AG04450 (cell line): ENCODE measurements around the gene BTNL3. TPM values are rescaled to one million over a fixed set of nuclear protein-coding genes. Genes with fewer than 3 reads are reported as not detected.

Experiments
- CTCF ChIA-PET: fragments of 300-600, 350-600 bp; formaldehyde crosslinking; extraction: SDS; loops from one replicate; lab custom pipeline; 2022; ENCODE audit warnings: antibody characterized with exemption, inconsistent platforms; lab: Charles Lee
- POLR2A ChIA-PET: fragments of 350-600 bp; formaldehyde crosslinking; extraction: SDS; loops from one replicate; lab custom pipeline; 2021; ENCODE audit warnings: antibody characterized with exemption, inconsistent platforms; lab: Yijun Ruan, JAX
- DNase-seq: peaks from one replicate; pipeline ENCODE4 v3.0.0-alpha.2; 2011; ENCODE audit warnings: low read depth, low spot score
- H3K27ac ChIP-seq: one replicate; pipeline ENCODE4 v1.5.1; 2012; ENCODE audit warnings: low read depth, low read length, control low read depth
- H3K27me3 ChIP-seq: one replicate; pipeline ENCODE4 v1.6.0; 2012; ENCODE audit warnings: low read length; ENCODE audit not compliant: control insufficient read depth, insufficient read depth
- H3K4me3 ChIP-seq: 2 replicates; pipeline ENCODE4 v1.5.1; 2011; ENCODE audit warnings: mild to moderate bottlenecking, low read depth, low read length, control low read depth
- H3K9me3 ChIP-seq: 2 replicates; pipeline ENCODE4 v1.5.1; 2012; ENCODE audit warnings: low read length; ENCODE audit not compliant: control insufficient read depth, insufficient read depth
- CTCF ChIP-seq: IDR thresholded peaks from 2 replicates; pipeline ENCODE4 v1.5.1; 2011; ENCODE audit warnings: low read depth, low read length, control low read depth, inconsistent platforms
- polyA plus RNA-seq: library from polyadenylated mRNA; depleted of rRNA; stranded (reverse); fragments of >200 nt; gene quantifications from 2 replicates; pipeline ENCODE4 v1.2.3, GENCODE V29; 2011

The BTNL3 gene
- polyA plus RNA-seq, 1 experiment, result not detected

- H3K27me3 ChIP-seq, result no peaks in the 10 kb centered on the region
- no peak for TF ChIP-seq CTCF
- no peak for DNase-seq
- H3K4me3 ChIP-seq, result no peak overlapping the region
- ChIA-PET CTCF (no interaction called here), POLR2A (no interaction called here)
- H3K9me3 ChIP-seq, result peaks cover 25% of the 10 kb centered on the region
- H3K27ac ChIP-seq, result no peak overlapping the region
Observed at GRCh38 chr5:181020688-181021087, 32.0 kb downstream of the BTNL3 start.

GRCh38 chr5:181024245-181025064, 35.8 kb downstream of the BTNL3 start:
- peaks cover 34% of the 10 kb centered on the region for H3K9me3 ChIP-seq
- ChIA-PET POLR2A (no interaction called here), CTCF (no interaction called here)
- H3K27me3 ChIP-seq, result no peaks in the 10 kb centered on the region
- H3K4me3 ChIP-seq, result no peak overlapping the region
- no peak for DNase-seq
- no peak for TF ChIP-seq CTCF
- no peak overlapping the region for H3K27ac ChIP-seq

DNA sequence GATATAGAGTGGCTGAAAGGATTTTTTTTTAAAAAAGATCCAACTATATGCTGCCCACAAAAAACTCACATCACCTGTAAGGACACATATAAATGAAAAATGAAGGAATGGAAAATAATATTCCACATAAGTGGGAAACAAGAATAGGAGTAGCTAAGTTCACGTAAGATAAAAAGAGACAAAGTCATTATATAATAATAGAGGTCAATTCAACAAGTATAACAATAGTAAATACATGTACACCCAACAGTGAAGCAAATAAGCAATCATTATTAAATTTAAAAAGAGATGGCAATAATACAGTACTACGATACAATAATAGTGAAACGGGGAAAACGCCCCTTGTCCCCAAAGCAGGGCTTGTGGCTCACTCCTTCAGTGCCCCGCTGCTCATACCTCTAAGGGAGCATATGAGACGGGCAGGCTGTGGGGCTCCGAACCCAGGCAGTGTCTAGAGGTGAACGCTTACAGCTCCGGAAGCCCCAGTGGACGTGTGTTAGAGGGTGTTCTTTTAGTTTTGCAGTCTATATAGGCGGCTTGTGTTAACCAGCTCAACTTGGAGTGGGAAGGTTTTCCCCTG, 38.9 kb downstream of the BTNL3 start:
- H3K27ac ChIP-seq, result no peak overlapping the region
- DNase-seq, result no peak
- no peak for TF ChIP-seq CTCF
- H3K27me3 ChIP-seq, result no peaks in the 10 kb centered on the region
- peaks cover 31% of the 10 kb centered on the region for H3K9me3 ChIP-seq
- ChIA-PET CTCF (no interaction called here), POLR2A (no interaction called here)
- H3K4me3 ChIP-seq, result no peak overlapping the region

- ChIA-PET CTCF (no interaction called here), POLR2A (no interaction called here)
- no peak for DNase-seq
- no peaks in the 10 kb centered on the region for H3K27me3 ChIP-seq
- H3K9me3 ChIP-seq, result peaks cover 31% of the 10 kb centered on the region
- no peak for TF ChIP-seq CTCF
- no peak overlapping the region for H3K4me3 ChIP-seq
- H3K27ac ChIP-seq, result no peak overlapping the region
Observed at GRCh38 chr5:181028032-181028819, 39.6 kb downstream of the BTNL3 start.
